Stimulated activated naive CD8-positive, alpha-beta T cell treated with anti-CD3 and anti-CD28 coated beads, Interleukin-15, Interleukin-2, amounts not matched to agents 100 U/mL and 50 U/mL, for 24 hours (primary cell): ENCODE results near the gene VWA1.
"Not testable (repeated sequence)": the region's sequence is repeated elsewhere in the genome, so short reads cannot be mapped to it uniquely, and the experiment has no call there.

Experiments used
- ATAC-seq: fragments of 150-1000 bp; cut with Tn5 transposase; one replicate; pipeline ENCODE4 v1.10.0; 2021
- DNase-seq: peaks from one replicate; pipeline ENCODE4 v3.0.0; 2021

VWA1 gene

DNA sequence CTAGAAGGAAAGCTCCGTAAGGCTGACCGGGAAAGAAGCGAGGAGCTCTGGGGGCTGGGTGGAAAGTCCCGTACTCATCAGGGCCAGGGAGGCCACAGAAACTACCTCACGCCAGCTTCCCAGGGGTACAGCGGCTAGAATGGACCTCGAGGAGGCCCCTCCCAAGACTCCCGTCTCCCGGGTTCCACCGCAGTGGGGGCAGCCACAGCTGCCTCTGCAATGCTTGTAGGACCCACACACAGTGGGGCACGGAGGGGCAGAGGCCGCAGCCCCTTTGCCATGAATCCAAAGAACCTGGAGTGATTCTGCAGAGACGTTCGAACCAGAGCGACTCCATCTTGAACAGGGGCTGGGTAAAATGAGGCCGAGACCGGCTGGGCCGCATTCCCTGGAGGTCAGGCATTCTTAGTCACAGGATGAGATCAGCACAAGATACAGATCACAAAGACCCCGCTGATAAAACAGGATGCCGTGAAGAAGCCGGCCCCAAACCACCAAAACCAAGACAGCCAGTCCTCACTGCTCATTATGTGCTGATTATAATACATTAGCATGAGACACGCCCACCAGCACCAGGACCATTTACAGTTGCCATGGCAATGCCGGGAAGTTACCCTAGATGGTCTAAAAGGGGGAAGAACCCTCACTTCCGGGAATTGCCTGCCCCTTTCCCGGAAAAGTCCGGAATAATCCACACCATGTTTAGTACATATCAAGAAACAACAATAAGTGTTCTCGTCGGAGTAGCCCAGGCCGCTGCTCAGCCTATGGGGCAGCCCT lies 12.8 kb upstream of the VWA1 start:
- DNase-seq = peak; percentile 41
- ATAC-seq = peak; percentile 29

DNA sequence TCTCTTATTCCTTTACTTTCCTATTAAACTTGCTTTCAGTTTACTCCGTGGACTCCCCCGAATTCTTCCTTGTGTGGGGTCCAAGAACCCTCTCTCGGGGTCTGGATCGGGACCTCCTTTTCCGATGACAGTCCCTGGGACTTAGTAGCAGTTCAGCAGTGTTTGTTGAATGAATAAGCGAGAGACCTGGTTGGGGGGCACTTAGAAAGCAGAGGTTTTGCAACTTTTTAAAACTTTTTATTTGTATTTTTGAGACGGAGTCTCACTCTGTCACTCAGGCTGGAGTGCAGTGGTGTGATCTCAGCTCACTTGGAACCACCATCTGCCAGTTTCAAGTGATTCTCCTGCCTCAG lies 12.3 kb upstream of the VWA1 start:
- DNase-seq (no peak), ATAC-seq (no peak)

DNA sequence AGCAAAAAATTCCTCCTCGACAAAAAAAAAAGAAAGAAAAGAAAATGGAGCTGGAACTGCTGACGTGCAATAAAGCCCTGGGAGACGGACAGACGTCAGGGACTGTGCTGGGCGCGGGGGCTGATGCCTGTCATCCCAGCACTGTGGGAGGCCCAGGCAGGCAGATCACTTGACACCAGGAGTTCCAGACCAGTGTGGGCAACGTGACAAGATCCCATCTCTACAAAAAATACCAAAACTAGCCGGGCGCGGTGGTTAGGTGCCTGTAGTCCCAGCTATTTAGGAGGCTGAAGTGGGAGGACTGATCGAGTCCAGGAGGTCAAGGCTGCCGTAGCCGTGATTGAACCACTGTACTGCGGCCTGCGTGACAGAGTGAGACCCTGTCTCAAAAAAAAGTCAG lies 10.8 kb upstream of the VWA1 start:
- ATAC-seq (no peak), DNase-seq (no peak)

DNA sequence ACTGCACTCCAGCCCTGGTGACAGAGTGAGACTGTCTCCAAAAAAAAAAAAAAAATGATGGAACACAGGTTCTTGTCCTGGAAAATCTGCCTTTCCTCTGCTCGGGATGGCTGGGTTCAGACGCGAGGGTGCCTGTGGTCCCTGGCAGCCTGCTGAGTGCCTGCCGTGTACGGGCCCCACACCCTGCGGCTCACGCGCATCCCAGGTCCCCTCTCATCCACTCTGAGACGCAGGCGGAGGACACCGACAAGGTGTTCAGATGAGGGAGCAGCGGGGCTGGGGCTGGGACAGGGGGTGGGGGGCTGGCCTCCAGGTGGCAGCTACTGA lies 10.1 kb upstream of the VWA1 start:
- no peak for ATAC-seq

DNA sequence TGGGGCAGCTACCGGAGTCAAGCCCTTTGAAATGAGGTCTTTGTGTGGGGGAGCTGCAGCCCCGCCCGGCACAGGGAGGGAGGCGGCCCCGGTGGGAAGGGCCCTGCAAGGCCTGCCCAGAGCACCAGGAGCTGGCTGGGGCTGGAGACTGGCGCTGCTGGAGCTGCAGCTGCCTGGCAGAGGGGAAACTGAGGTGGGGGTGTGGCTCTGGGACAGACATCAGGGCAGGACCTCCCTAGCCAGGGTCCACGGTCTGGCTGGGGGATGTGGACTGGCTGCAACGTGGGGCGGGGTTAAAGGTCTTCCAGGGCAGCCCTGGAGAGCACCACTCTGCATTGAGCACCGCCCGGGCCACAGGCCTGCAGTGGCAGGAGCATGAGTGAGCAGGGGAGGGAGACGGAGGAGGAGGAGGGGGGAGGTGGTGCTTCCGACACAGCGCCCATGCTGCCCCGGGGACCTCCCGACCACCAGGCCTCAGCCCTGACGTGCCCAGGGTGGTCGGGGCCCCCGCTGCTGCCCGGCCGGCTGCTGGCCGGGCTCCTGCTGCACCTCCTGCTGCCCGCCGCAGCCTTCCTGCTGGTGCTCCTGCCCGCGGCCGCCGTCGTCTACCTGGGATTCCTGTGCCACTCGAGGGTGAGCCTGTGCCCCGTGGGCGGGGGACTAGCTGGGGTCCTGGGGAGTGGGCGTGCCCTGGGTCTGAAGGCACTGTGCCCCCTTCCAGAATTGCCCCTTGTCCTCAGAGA lies 9.6 kb upstream of the VWA1 start:
- no peak for ATAC-seq
- no peak for DNase-seq

More for the DNA sequence above, 10.1 kb upstream of the VWA1 start:
- DNase-seq = no peak

DNA sequence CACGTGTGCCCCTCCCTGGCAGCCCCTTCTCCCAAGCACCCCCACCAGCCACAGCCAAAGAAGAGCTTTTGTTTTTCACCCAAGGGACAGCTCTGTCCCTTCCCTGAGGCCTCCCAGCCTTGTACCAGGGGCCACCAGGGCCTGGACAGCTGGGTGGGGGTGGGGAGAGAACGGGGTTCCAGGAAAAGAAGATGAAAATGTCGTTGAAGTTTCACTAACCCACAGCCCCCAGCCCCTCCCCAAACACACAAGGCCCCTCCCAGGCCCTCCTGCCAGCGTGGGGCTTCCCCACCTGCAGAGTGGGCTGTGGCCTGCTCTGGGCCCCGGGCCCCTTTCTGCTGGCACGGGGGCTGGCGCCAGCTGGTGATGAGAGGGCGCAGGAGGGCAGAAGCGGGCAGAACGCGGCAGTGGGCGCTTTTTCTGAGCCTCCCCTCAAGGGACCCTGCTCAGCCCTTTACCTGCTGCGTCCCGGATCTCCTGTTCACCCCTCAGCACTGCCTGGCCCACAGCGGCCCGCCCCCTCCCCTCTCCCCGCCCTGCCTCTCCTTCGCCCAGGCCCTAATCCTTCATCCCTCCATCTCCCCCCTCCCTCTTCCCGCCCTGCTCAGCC lies 8.9 kb upstream of the VWA1 start:
- DNase-seq (no peak), ATAC-seq (no peak)

DNA sequence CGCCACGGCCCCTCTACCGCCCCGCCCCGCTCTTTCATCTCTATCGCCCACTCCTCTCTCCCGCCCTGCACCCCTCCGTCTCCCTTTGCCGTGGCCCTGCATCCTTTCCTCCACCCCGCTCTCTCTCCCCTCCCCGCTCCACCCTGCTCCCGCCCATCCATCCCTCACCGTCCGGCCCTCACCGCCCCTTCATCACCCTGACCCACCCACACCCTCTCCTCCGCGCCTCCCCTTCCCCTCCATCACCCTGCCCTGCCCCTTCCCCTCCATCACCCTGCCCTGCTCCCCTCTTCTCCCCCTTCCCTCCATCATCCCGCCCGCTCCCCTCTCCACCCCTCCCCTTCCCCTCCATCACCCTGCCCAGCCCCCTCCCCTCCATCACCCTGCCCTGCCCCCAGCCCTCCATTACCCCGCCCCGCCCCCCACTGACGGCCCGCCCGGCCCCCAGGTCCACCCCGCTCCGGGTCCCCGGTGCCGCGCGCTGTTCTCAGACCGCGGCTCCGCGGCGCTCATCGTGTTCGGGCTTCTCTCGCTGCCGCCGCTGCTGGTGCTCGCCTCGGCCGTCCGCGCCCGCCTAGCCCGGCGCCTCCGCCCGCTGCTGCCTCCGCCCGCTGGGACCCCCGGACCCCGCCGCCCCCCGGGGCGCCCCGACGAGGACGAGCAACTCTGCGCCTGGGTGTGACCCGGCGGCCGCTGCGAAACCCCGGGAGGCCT lies 8.2 kb upstream of the VWA1 start:
- no peak for ATAC-seq
- DNase-seq = no peak

DNA sequence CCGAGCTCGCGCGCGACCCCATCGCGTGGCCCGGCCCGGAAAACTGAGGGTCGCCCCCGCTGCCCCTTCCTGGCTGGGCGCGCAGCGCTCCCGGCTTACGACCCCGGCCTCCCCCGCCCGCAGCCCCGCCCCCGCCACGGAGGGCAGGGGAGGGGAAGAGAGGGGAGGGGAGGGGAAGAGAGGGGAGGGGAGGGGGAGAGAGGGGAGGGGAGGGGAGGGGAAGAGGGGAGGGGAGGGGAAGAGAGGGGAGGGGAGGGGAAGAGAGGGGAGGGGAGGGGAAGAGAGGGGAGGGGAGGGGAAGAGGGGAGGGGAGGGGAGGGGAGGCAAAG lies 7.7 kb upstream of the VWA1 start:
- ATAC-seq (no peak), DNase-seq (no peak)

DNA sequence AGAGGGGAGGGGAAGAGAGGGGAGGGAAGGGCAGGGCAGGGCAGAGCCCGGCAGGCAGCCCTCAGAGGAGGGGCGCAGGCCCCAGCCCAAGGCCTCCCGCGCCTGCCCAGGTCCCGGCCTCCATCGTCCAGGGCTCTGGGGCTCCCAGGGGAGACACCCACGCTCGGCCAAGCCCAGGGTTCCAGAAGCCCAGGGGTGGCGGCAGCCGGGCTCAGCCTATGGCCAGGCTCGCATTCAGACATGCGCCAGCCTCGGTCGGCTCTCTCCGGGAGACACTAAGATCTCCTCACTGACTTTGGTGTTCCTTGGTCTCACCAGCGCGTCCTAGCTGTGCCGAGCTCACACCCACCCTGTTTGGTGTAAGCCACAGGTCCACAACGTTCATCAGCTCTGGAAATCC lies 7.3 kb upstream of the VWA1 start:
- ATAC-seq = no peak

DNA sequence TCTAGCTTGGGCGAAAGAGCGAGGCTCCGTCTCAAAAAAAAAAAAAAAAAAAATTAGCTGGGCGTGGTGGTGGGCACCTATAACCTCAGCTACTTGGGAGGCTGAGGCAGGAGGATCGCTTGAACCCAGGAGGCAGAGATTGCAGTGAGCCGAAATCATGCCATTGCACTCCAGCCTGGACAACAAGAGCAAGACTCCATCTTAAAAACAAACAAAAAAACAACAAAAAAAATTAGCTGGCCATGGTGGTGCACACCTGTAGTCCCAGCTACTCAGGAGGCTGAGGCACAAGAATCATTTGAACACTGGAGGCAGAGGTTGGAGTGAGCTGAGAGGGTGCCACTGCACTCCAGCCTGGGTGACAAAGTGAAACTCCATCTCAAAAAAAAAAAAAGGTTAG lies 6.5 kb upstream of the VWA1 start:
- DNase-seq, ATAC-seq: not testable (repeated sequence)

More for the DNA sequence above, 7.3 kb upstream of the VWA1 start:
- DNase-seq = no peak

DNA sequence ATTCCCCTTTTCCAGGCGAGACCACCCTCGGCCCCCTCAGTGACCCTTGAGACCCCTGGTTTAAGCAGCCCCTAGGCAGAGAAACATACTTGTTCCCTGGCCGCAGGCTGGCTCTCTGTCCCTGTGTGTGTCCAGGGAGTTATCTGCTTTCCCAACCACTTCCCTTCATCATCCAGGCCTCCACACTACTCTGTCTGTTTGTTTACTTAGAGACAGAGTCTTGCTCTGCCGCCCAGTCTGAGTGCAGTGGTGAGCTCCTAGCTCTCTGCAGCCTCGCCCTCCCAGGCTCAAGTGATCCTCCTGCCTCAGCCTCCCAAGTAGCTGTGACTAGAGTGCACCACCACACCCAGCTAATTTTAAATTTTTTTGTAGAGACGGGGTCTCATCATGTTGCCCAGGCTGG lies 5.8 kb upstream of the VWA1 start:
- ATAC-seq (no peak), DNase-seq (no peak)

DNA sequence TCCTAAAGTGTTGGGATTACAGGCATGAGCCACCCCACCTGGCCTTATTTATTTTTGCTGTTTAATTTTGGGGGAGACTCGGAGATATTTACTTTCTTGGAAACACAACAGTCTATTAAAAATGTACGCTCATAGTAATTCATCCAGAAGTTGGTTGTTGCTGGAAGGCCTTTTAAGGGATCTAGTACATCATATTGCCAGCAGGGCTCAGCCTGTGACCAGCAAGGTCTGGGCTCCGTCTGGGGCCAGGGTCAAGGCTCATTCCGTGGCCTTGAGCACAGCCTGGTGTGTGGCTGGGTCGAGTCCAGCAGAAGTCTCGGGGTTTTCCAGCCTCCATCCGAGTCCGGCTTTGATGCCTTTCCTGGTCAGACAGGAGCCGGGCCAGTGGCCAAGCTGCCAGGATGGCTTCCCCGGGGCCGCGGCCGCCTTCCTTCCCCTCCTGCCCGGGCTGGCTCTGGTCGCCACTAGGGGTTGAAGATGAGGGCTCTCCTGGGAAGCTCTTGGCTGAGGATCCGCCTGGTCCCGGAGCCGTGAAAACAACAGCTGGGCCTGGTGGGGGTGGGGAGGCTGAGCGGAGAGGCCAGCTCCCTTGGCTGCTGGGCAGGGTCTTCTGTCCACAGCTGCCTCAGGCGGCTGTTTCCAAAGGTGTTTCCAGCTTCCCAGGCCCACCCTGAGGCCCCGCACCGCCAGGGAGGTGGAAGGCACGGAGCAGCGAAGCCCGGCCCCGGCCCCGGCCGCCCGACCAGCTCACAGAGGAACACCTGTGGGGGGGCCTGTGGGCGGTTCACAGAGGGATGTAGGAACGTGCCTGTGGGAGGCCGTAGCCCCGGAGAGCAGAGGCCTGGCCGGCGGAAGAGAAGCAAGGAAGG lies 5.1 kb upstream of the VWA1 start:
- no peak for ATAC-seq

DNA sequence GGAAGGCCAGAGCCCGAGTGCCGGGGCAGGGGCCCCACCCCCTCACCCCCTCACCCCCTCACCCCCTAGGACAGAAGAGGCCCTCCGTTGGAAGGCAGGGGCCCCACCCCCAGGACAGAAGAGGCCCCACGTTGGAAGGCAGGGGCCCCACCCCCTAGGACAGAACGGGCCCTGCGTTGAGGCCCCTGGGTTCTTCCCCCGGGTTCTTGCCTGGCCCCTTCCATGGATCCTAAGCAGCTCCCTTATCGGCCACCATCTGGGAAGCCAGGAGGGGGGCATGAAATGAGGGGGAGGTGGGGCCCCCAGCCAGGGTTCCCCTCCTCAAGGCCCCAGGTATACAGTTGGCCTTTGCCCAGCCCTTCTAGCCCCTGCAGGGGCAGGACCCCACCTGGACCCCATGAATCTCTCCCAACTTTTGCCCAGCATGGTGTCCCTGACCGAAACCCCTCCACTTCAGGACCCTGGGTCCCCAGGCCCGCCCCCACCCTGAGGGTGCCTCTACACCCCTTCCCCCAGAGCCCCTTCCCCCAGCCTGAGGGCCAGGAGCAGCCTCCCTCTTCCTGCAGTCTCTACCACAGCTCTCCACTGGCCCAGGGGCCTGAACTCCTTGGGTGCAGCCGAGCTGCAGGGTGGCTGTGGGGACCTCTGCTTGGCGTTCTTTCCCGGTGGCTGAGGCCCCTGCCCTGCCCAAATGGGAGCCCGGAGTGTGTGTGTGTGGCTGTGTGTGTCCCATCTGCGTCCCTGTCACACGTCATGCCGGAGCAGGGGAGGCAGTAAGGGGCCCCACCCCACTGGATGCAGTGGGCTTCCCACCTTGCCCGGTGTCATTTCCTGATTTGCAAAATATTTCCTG lies 4.3 kb upstream of the VWA1 start:
- DNase-seq (no peak), ATAC-seq (no peak)

More for the DNA sequence above, 5.1 kb upstream of the VWA1 start:
- no peak for DNase-seq

DNA sequence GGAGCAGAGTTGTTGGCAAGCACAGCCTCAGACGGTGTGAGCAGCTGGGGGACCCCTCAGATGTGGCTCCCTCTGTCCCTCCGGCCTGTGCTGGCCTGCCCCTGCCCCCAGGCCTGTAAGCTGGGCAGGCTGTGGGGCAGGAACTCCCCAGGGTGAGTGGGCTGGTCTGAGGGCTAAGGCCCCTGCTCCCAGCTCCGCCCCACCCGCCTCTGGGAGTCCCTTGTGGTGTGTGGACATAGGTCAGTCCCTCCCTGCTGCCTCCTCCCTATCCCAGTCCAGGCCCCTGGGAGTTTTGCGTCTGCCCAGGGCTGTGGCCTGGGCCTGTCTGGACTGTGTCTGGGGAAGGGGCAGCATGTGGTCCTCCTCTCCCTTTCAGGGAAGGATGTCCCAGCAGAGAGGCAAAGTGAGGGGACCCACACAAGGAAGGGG lies 3.6 kb upstream of the VWA1 start:
- no peak for DNase-seq
- no peak for ATAC-seq

DNA sequence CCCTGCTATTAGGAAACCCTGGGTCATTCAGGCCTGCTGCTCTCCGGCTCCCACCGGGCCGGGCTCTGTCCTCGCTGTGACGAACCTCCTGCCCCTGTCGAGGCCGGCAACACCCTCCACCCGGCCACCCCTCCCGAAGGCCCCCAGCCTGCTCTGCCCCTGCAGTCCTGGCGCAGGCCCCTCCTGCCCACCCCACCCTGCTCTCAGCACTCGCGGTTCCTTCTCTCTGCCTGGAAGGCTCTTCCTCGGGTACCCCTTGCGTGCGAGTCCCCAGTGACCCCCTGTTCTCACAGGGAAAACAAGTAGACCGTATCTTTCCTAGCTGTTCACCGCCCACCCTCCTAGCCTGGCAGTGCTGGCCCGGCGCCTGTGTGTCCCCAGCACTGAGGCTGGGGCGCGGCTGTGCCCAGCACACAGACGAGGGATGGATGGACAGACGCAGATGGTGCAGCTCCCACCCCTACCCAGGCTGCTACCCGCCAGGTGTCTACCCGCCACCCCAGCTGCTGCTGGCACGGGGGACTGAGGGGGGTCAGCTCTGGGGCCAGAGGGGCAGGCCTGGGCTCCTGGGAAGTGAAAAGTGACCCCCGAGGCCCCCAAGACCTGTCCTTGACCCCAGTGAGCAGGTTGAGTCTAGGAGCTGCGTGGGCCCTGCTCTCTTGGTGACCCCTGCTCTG lies 3.1 kb upstream of the VWA1 start:
- no peak for ATAC-seq
- no peak for DNase-seq

DNA sequence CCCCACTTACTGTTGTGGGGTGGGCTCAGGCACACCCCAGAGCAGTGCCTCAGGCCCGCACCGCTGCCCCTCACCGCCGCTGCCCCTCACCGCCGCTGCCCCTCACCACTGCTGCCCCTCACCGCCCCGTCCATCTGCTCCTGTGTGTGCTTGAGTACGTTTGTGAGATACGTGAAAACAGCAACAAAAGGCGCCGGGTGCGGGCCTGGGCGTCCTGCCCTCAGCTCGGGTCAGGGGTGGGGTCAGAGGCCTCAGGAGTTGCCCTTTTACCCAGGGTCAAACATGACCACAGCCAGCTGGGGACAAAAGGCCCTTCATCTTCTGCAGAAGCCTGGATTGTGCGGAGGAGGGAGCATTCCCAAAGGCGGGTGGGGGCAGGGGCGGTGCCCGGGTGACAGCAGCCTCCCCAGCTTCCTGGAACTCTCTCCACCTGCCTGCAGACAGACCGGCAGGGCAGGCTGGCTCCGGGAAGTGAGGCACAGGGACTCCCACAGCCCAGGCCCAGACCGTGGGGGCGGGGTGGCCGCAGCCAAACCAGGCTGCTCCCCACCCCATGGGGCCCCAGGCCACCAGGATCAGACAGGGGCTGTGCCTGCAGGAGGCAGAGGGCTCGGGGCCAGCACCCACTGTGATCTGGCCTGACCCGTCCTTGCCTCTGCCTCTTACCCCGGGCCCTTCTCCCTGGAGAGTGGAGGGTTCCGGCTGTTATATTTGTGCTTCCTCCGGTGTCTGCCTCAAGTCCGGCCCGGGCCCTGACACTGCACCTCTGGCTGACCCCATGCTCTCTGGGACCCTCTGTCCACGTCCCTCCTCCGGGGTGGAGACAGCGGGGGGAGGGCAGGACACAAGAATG lies 2.3 kb upstream of the VWA1 start:
- DNase-seq (peak; percentile 32), ATAC-seq (no peak)

DNA sequence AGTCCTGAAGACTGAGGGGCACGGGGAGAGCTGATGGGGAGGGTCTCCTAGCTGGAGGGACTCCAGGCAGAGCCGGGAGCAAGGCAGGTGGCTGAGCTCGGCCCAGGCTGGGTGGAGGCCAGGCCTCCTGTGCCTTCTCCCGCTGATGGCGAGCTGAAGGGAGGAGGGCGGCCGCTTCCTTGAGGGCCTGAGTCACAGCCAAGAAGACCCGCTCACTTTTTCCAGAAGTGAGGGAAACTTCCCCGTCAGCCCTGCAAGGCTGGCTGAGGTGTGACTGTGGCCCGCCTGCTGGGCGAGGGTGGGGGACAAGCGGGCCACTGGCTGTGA lies 1.7 kb upstream of the VWA1 start:
- DNase-seq = peak; percentile 80
- ATAC-seq = peak; percentile 87

DNA sequence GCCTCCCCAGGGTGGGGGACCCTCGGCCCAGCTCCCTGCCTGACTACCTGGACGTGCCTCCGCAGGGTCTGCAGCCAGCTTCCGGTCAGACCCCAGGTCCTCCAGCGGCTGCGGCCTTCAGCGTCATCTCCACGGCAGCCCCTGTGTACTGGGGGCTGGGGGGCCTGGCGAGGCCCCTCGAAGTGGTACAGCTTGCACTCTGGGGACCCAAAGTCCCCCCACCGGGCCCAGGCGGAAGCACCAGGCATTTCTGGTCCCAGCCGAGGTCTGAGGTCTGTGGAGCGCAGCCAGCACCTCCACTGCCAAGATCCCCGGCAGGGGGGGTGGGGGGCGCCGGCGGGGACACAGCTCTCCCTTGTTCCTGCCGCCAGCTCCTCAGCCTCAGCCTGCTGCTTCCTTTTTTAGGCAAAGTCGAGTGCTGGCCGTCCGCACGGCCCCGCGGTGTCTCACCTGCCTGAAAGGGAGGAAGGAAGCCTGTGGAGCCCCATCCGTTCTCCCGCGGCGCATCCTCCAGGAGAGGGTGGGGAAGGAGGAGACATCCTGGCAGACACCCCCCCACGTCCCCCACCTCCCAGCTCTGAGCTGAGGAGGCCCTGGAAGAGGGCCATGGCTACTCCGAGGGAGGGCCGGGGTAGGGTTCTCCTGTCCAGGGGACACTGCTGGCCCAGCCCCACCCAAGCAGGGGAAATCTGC lies 1.2 kb upstream of the VWA1 start:
- ATAC-seq = peak; percentile 10

DNA sequence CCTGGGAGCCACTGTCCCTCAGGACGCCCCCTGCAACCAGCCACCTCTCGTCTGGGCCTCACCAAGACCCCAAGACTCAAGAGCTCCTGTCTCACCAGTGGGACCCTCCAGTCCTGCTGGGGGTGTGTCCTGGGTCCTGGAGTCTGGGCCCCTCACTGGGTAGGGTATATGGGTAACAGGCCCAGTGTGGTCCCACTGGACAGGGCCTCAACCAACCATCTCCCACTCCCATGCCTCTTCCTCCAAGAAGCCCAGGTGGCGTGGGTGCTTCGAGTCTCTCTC lies 725 bp upstream of the VWA1 start:
- no peak for ATAC-seq
- DNase-seq = no peak

More for the DNA sequence above, 1.2 kb upstream of the VWA1 start:
- peak; percentile 48 for DNase-seq
